Lower lobe of right lung (tissue), 2 donors: ENCODE results near the gene FBN1. TPM values are rescaled to one million over a fixed set of nuclear protein-coding genes. Genes with fewer than 3 reads are reported as not detected.

Experiments used
- ATAC-seq, 2 donors: fragments of 200-7000 bp; cut with Tn5 transposase; one replicate each; pipeline ENCODE4 v1.9.1; 2020 to 2022; ENCODE audit warnings: mild to moderate bottlenecking in 2 of 2, moderate library complexity in 2 of 2
- DNase-seq: peaks from one replicate; pipeline ENCODE4 v3.0.0-alpha.2; 2020
- H3K27ac ChIP-seq: fragments of 200-600 bp; one replicate; pipeline ENCODE4 v1.8.0; 2022
- H3K27me3 ChIP-seq: fragments of 200-600 bp; one replicate; pipeline ENCODE4 v1.8.0; 2022; ENCODE audit warnings: low read depth
- H3K36me3 ChIP-seq: fragments of 200-600 bp; one replicate; pipeline ENCODE4 v1.8.0; 2022; ENCODE audit warnings: mild to moderate bottlenecking
- H3K4me1 ChIP-seq: fragments of 200-600 bp; one replicate; pipeline ENCODE4 v1.8.0; 2022
- H3K4me3 ChIP-seq: fragments of 200-600 bp; one replicate; pipeline ENCODE4 v1.8.0; 2022; ENCODE audit warnings: mild to moderate bottlenecking
- H3K9me3 ChIP-seq: fragments of 200-600 bp; one replicate; pipeline ENCODE4 v1.8.0; 2022
- intact Hi-C: fragments of 100-400 bp; cut with DNase I; formaldehyde crosslinking; loops from one replicate; pipeline ENCODE4 v1.11.0; 2022
- total RNA-seq: library from RNA; stranded (reverse); fragmentation: NEBNext Ultra II Directional; extraction: Animal tissue kit (Norgen Biotek cat#: 25700); gene quantifications from one replicate; pipeline ENCODE4 v1.2.1, GENCODE V29; 2021
- TF ChIP-seq, protein P1 (sequence below): fragments of 200-600 bp; IDR thresholded peaks from one replicate; pipeline ENCODE4 v1.8.0; 2022; ENCODE audit warnings: antibody characterized with exemption, mild to moderate bottlenecking
- donor health status: DM: no; HTN: yes; CAD: no; lungs with severe emphysema.

Gene FBN1
- total RNA-seq, 1 donor from 2014 or later, result 75.3 TPM

DNA sequence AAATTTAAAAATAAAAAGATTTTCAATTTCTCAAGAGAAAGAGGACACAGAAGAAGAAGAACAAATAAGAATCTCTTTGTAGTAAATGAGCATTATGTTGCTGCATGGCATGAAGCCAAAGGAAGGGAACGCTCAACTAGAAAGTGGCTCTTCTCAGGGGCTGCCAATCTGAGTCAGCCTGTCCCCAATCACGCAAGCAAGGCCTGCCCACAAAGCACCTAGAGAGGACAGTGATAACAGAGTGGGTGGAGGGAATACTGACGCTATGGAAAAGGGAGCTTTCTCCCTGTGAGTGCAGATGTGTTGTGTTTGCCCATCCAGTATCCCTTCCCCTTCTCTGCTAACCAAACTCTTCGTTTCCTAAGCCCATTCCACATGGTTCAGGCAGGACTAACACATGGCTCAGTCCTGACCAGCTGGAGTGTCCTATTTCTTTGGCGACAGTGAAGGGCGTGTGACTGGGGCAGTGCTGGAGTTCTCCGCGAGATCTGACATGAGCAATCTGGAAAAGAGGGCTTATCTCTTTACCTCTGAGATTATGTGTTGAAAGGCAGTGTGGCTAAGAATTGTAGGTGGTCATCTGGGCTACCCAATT, 14.2 kb downstream of the FBN1 start:
- DNase-seq (no peak), ATAC-seq (no peak)
- Histone ChIP-seq H3K27ac (no peak overlapping the region), H3K4me1 (peaks cover 11% of the 10 kb centered on the region), H3K4me3 (no peak overlapping the region), H3K27me3 (no peaks in the 10 kb centered on the region), H3K9me3 (no peaks in the 10 kb centered on the region), H3K36me3 (no peaks in the 10 kb centered on the region)
- TF ChIP-seq, protein P1, sequence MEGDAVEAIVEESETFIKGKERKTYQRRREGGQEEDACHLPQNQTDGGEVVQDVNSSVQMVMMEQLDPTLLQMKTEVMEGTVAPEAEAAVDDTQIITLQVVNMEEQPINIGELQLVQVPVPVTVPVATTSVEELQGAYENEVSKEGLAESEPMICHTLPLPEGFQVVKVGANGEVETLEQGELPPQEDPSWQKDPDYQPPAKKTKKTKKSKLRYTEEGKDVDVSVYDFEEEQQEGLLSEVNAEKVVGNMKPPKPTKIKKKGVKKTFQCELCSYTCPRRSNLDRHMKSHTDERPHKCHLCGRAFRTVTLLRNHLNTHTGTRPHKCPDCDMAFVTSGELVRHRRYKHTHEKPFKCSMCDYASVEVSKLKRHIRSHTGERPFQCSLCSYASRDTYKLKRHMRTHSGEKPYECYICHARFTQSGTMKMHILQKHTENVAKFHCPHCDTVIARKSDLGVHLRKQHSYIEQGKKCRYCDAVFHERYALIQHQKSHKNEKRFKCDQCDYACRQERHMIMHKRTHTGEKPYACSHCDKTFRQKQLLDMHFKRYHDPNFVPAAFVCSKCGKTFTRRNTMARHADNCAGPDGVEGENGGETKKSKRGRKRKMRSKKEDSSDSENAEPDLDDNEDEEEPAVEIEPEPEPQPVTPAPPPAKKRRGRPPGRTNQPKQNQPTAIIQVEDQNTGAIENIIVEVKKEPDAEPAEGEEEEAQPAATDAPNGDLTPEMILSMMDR, result no peak
- intact Hi-C loops, result no loop called here

DNA sequence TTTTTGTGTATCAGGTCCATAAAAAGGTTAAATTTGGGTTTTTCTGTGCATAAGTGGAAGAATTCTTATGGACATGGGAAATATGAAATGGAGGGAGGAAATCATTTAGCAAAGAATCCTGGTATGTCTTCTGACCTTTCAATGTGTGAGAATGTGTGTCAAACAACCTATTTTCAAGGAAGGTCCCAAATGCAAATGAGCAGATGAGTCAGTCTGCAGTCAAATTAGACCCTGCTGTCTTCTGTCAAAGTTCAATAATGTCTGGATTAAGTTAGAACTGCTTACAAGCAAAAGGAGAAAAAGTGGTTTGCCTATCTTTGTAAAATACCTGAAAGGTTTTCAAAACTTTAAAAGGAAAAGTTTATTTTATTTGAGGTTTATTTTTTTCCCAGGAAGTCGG, 15.3 kb downstream of the FBN1 start:
- H3K36me3 ChIP-seq, result no peaks in the 10 kb centered on the region
- TF ChIP-seq, protein P1, result no peak

DNA sequence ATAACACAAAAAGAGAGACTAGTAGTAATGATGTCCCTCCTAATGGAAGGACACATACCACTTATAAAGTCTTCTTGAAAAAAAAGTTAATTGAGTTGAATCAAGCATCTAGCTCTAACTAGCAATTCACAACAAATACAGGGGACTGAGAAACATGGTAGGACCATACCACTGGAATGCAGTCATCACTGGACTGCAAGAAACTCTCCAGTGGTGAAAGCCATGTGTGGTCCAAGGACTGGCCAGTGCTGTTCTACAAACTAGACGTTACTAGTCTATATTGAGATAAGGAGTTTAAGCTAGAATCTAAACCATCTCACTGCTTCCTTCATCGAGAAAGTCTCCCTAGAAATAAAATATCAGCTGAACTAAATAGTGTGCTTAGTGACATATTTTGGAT, 16.7 kb downstream of the FBN1 start:
- intact Hi-C loops, result no loop called here
- ATAC-seq, result no peak
- Histone ChIP-seq H3K36me3 (no peaks in the 10 kb centered on the region), H3K4me1 (peaks cover 11% of the 10 kb centered on the region), H3K4me3 (no peak overlapping the region), H3K9me3 (no peaks in the 10 kb centered on the region), H3K27me3 (no peaks in the 10 kb centered on the region), H3K27ac (no peak overlapping the region)
- TF ChIP-seq, protein P1, result no peak
- no peak for DNase-seq

More for the DNA sequence above, 15.3 kb downstream of the FBN1 start:
- Histone ChIP-seq H3K27me3 (no peaks in the 10 kb centered on the region), H3K4me1 (peaks cover 11% of the 10 kb centered on the region), H3K27ac (no peak overlapping the region), H3K4me3 (no peak overlapping the region), H3K9me3 (no peaks in the 10 kb centered on the region)
- intact Hi-C loops, result no loop called here
- ATAC-seq (no peak), DNase-seq (no peak)

DNA sequence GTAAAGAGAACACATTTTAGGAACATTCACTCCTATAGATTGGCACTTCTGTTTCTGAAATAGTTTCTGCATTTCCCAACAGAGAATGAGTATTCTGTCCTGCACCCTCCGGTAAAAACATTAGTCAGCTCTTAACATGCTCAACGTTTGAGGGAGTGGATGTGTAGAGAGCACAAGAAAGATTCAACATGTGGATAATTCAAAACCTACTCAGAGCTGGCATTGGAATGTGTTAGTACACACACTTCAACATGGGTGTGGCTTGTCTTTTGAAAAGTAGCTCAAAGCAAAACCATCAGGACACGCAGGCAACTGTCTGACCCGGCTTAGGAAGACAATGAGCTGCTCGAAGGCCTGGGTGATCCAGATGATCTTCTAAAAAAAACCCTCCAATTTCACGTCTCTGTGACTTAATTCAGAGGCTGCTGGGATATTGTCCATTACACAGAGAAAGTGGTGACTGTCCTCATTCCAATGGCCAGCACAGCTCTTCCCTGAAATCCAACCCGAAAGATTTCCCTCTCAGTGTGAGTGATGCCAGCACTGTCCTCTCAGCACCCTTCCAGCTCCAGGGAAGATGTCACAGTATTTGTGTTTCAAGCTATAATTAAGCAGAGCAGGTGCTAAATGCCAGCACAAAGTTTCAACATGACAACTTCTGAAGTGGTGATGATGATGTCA, 18.1 kb downstream of the FBN1 start:
- TF ChIP-seq, protein P1, result no peak
- H3K4me3 ChIP-seq, result no peak overlapping the region
- H3K27ac ChIP-seq, result no peak overlapping the region
- ATAC-seq (peak in 1 of 2 donors; percentile 16), DNase-seq (no peak)
- H3K4me1 ChIP-seq, result peaks cover 7% of the 10 kb centered on the region
- no peaks in the 10 kb centered on the region for H3K9me3 ChIP-seq
- no peaks in the 10 kb centered on the region for H3K27me3 ChIP-seq
- H3K36me3 ChIP-seq, result no peaks in the 10 kb centered on the region
- intact Hi-C loops, result no loop called here

DNA sequence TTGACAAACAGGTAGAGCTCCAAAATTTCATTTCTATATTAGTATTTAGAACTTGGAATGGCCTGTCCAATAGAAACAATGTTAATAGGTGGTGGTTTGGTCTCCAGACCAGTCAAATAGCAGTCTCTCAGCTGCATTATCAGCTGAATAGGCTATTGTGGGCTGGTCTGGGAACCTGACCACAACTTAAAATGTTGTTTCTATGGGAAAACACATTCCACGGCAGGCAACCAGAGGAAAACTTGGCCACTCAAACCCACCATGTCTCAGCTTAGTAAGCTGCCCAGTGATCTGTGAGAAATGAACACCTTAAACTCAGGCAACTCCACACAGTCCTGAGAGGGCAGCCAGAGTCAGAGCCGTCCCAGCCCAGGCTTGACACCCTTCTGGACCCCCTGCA, 20.4 kb downstream of the FBN1 start:
- DNase-seq, result no peak
- Histone ChIP-seq H3K4me1 (peaks cover 7% of the 10 kb centered on the region), H3K36me3 (no peaks in the 10 kb centered on the region), H3K27ac (no peak overlapping the region), H3K9me3 (no peaks in the 10 kb centered on the region), H3K27me3 (no peaks in the 10 kb centered on the region), H3K4me3 (no peak overlapping the region)
- TF ChIP-seq, protein P1, result no peak
- no peak for ATAC-seq
- intact Hi-C loops, result no loop called here
